Thyroid gland (tissue), 4 donors: Measurements from ENCODE around the gene TBC1D16.

Experiments used
- CTCF ChIP-seq, 6 experiments: fragments of 200-600 bp in 3 of 6; fragments of 450-650 bp in 3 of 6; sonication (generic) in 3 of 6; IDR thresholded peaks; one replicate each; pipeline ENCODE4 v1.5.1; 2016 to 2019; ENCODE audit warnings: antibody characterized with exemption in 6 of 6, mild to moderate bottlenecking in 2 of 6, inconsistent platforms in 1 of 6, moderate library complexity in 1 of 6
- POLR2A ChIP-seq, 2 donors: fragments of 450-650 bp; IDR thresholded peaks; one replicate each; pipeline ENCODE4 v1.6.1; 2017; ENCODE audit warnings: antibody characterized with exemption in 2 of 2, mild to moderate bottlenecking in 2 of 2, moderate library complexity in 1 of 2

GRCh38 chr17:79986411-79987186 lies 49.1 kb downstream of the TBC1D16 start:
- no peak for TF ChIP-seq CTCF (IDR thresholded peaks at IDR 0.05)
- TF ChIP-seq POLR2A (IDR thresholded peaks at IDR 0.05): no peak
